ENCODE measurements around the gene JAKMIP2.

Gene JAKMIP2

DNA sequence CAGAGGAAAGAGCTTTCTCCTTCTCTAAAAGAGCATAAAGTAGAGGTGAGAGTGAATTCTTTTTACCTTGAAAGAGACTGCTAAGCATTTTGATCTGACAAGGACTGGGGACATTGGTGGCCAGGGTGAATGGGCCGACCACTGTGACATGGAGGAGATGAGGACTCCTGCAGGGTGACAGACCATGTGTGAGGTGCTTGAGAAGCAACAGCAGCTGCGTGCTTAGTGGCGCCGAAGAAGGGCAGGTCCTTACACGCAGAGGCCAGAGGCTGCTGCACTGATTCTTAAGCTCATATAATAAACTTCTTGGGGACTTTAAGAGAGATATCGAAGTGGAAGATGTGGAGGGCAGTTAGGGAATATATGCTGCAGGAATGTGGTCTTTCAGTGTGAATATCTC, 8.7 kb upstream of the JAKMIP2 start:
- no peak overlapping the region for H3K4me3 ChIP-seq (ENCODE audit: low read depth, low read length)
- no peaks in the 10 kb centered on the region for H3K4me1 ChIP-seq
- no peaks in the 10 kb centered on the region for H3K36me3 ChIP-seq
- TF ChIP-seq, protein P1, sequence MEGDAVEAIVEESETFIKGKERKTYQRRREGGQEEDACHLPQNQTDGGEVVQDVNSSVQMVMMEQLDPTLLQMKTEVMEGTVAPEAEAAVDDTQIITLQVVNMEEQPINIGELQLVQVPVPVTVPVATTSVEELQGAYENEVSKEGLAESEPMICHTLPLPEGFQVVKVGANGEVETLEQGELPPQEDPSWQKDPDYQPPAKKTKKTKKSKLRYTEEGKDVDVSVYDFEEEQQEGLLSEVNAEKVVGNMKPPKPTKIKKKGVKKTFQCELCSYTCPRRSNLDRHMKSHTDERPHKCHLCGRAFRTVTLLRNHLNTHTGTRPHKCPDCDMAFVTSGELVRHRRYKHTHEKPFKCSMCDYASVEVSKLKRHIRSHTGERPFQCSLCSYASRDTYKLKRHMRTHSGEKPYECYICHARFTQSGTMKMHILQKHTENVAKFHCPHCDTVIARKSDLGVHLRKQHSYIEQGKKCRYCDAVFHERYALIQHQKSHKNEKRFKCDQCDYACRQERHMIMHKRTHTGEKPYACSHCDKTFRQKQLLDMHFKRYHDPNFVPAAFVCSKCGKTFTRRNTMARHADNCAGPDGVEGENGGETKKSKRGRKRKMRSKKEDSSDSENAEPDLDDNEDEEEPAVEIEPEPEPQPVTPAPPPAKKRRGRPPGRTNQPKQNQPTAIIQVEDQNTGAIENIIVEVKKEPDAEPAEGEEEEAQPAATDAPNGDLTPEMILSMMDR (IDR thresholded peaks at IDR 0.05; ENCODE audit: low read depth, low read length), result no peak
- no peak for DNase-seq
- H3K9me3 ChIP-seq, result no peaks in the 10 kb centered on the region
- no peaks in the 10 kb centered on the region for H3K27me3 ChIP-seq

DNA sequence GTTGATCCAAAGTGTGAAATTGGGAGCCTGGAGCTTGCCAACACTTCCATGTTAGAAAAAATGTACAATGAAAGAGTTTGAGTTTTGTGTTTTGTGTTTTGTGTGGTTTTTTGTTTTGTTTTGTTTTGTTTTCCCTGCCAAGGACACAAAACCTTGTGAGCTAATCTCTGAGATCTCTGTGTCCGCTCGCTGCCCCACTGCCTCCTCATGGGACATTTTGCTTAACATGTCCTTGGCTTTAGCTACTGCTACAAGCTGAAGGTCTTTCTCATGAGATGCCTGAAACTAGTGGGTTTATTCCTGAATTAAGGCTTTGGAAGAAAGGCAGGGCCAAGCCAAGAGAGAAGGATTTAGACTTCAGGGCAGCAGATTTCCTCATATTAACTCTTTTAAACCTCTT, 7.3 kb upstream of the JAKMIP2 start:
- Histone ChIP-seq H3K4me3 (ENCODE audit: low read depth, low read length) (no peak overlapping the region), H3K27me3 (no peaks in the 10 kb centered on the region), H3K4me1 (no peaks in the 10 kb centered on the region), H3K9me3 (no peaks in the 10 kb centered on the region), H3K36me3 (no peaks in the 10 kb centered on the region)
- TF ChIP-seq, protein P1 (IDR thresholded peaks at IDR 0.05; ENCODE audit: low read depth, low read length), result no peak
- no peak for DNase-seq

DNA sequence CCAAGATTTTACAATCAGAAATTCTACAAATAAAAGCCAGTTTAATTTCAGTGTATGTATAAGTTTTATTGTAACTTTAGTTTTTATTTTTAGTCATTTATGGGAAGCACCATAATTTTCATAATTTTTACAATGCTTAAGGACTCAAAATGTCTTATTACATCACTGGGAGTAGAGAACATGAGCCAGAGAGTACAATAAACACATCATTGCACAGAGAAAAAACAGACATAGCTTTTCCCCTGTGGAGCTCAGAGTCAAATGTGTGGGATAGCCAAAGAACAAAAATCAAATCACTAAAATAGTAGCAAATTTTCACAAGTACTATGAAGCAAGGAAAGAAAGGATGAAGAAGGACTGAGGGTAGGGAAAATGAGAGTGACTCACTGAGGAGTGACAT, 5.5 kb upstream of the JAKMIP2 start:
- Histone ChIP-seq H3K27me3 (no peaks in the 10 kb centered on the region), H3K4me1 (peaks cover 3% of the 10 kb centered on the region), H3K4me3 (ENCODE audit: low read depth, low read length) (no peak overlapping the region), H3K9me3 (no peaks in the 10 kb centered on the region), H3K36me3 (no peaks in the 10 kb centered on the region)
- TF ChIP-seq, protein P1 (IDR thresholded peaks at IDR 0.05; ENCODE audit: low read depth, low read length), result no peak
- no peak for DNase-seq

DNA sequence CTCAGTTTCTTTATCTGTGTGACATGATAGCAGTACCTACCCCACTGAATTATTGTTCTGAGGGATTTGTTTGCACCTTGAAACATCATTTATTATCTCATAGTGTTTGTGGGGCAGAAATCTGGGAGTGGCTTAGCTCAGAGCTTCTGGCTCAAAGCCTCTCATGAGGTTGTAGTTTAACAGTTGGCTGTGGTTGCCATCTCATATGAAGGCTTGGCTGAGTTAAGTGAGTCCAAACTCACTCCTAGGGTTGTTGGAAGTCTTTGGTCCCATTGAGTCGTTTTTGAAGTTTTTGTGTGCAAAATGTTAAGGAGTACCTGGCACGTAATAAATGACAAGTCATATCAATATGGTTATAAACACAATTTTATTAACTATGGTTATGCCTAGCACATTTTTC, 3.6 kb upstream of the JAKMIP2 start:
- DNase-seq, result no peak
- Histone ChIP-seq H3K4me3 (ENCODE audit: low read depth, low read length) (no peak overlapping the region), H3K36me3 (no peaks in the 10 kb centered on the region), H3K27me3 (no peaks in the 10 kb centered on the region), H3K9me3 (no peaks in the 10 kb centered on the region), H3K4me1 (peaks cover 6% of the 10 kb centered on the region)
- TF ChIP-seq, protein P1 (IDR thresholded peaks at IDR 0.05; ENCODE audit: low read depth, low read length), result no peak

DNA sequence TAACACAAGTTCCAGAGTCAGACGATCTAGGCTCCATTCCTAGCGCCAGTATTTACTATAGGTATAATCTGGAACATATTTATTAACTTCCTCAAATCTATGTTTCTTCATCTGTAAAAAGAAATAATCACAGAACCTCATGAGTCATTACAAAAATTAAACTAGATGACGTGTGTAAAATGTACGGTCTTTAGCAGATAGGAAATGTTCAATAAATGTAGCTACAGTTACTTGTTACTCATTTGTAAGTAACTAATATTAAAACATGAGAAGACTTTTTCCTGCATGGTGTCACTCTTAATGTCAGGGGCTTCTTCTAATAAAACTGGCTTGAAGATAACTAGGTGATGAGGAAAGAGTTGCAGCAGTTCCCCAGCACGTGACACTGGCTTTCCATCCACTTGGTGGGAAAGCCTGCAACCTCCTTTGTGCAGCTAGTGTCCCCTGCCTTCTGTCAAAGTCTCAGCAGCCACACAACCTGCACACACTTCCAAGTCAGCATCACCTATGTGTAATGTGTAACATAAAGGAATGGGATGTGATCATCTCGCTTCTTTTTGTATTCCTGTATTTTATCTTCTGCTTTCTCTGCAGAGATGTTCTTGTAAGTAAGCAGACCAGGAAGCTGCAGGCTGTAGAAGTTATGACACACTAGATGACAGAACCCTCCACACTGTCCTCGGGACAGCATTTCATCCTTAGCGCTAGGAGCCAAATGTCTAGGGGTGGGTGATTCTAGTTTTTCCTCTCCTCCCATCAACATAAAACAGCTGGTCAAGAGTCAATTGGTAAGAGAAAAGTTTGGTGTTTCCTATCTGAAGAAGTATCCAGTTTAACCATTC, 1.8 kb upstream of the JAKMIP2 start:
- Histone ChIP-seq H3K4me3 (ENCODE audit: low read depth, low read length) (no peak overlapping the region), H3K4me1 (peaks cover 6% of the 10 kb centered on the region), H3K9me3 (no peaks in the 10 kb centered on the region), H3K27me3 (no peaks in the 10 kb centered on the region), H3K36me3 (no peaks in the 10 kb centered on the region)
- DNase-seq, result no peak
- TF ChIP-seq, protein P1 (IDR thresholded peaks at IDR 0.05; ENCODE audit: low read depth, low read length), result no peak

GRCh38 chr5:147780924-147781573, 1.5 kb downstream of the JAKMIP2 start:
- Histone ChIP-seq H3K27me3 (no peaks in the 10 kb centered on the region), H3K9me3 (no peaks in the 10 kb centered on the region), H3K4me1 (peaks cover 6% of the 10 kb centered on the region), H3K36me3 (no peaks in the 10 kb centered on the region), H3K4me3 (ENCODE audit: low read depth, low read length) (peak overlapping the region; percentile 91)
- no peak for DNase-seq
- TF ChIP-seq, protein P1 (IDR thresholded peaks at IDR 0.05; ENCODE audit: low read depth, low read length), result no peak
